Brain microvascular endothelial cell (primary cell): ENCODE data around the gene ATF2.

Experiments
- DNase-seq: peaks from one replicate; pipeline ENCODE4 v3.0.0-alpha.2; 2020
- H3K27ac ChIP-seq: fragments of 250-450 bp; sonication (Bioruptor Pico); 2 replicates; pipeline ENCODE4 v1.5.1; 2020; ENCODE audit warnings: mild to moderate bottlenecking, moderate library complexity
- H3K27me3 ChIP-seq: fragments of 250-450 bp; sonication (Bioruptor Pico); replicated peaks from 2 replicates; pipeline ENCODE4 v1.5.1; 2020; ENCODE audit warnings: mild to moderate bottlenecking
- H3K36me3 ChIP-seq: fragments of 250-450 bp; sonication (Bioruptor Pico); replicated peaks from 2 replicates; pipeline ENCODE4 v1.5.1; 2020; ENCODE audit warnings: mild to moderate bottlenecking
- H3K4me3 ChIP-seq: 2 replicates; pipeline ENCODE4 v1.5.1; 2011; ENCODE audit warnings: low read depth, mild to moderate bottlenecking, control low read depth, low read length, moderate library complexity
- CTCF ChIP-seq: IDR thresholded peaks from 2 replicates; pipeline ENCODE4 v1.5.1; 2011; ENCODE audit warnings: low read depth, mild to moderate bottlenecking, moderate library complexity, low read length, control low read depth, inconsistent platforms; ENCODE audit errors: missing control alignments
- in situ Hi-C: cut with HindIII; loops from 2 replicates; pipeline ENCODE4 v1.10.0; 2017; ENCODE audit warnings: low sequenced_read_pairs, low pct_ligation_motif_present

The ATF2 gene

GRCh38 chr2:175055993-175056392, 112.0 kb downstream of the ATF2 start:
- in situ Hi-C loops = no loop called here
- no peak overlapping the region for H3K4me3 ChIP-seq
- H3K27me3 ChIP-seq = no peaks in the 10 kb centered on the region
- H3K36me3 ChIP-seq = no peaks in the 10 kb centered on the region
- DNase-seq = no peak
- no peak overlapping the region for H3K27ac ChIP-seq
- TF ChIP-seq CTCF = no peak

- in situ Hi-C loops = no loop called here
- Histone ChIP-seq H3K27ac (no peak overlapping the region), H3K27me3 (no peaks in the 10 kb centered on the region), H3K4me3 (no peak overlapping the region), H3K36me3 (no peaks in the 10 kb centered on the region)
- TF ChIP-seq CTCF = no peak
- DNase-seq = no peak
Measured at GRCh38 chr2:175054340-175054739, 113.7 kb downstream of the ATF2 start.

GRCh38 chr2:175049661-175050060, 118.3 kb downstream of the ATF2 start:
- Histone ChIP-seq H3K27ac (no peak overlapping the region), H3K4me3 (no peak overlapping the region), H3K36me3 (no peaks in the 10 kb centered on the region), H3K27me3 (no peaks in the 10 kb centered on the region)
- in situ Hi-C loops = no loop called here
- no peak for TF ChIP-seq CTCF
- DNase-seq = no peak

GRCh38 chr2:175048275-175048674, 119.7 kb downstream of the ATF2 start:
- TF ChIP-seq CTCF = no peak
- in situ Hi-C loops = no loop called here
- no peaks in the 10 kb centered on the region for H3K27me3 ChIP-seq
- H3K36me3 ChIP-seq = no peaks in the 10 kb centered on the region
- no peak overlapping the region for H3K27ac ChIP-seq
- H3K4me3 ChIP-seq = no peak overlapping the region
- no peak for DNase-seq

- in situ Hi-C loops = no loop called here
- DNase-seq = no peak
- no peak overlapping the region for H3K27ac ChIP-seq
Measured at GRCh38 chr2:175039490-175039889, 128.5 kb downstream of the ATF2 start.

More at GRCh38 chr2:175039490-175039889, 128.5 kb downstream of the ATF2 start:
- TF ChIP-seq CTCF = no peak
- no peaks in the 10 kb centered on the region for H3K27me3 ChIP-seq
- no peak overlapping the region for H3K4me3 ChIP-seq
- no peaks in the 10 kb centered on the region for H3K36me3 ChIP-seq
